Kidney capillary endothelial cell (primary cell): Measurements from ENCODE around the gene ETV4.
A peak's percentile ranks its signal among the peaks of the same experiment; 100 is the strongest.
"Not testable (repeated sequence)": the region's sequence is repeated elsewhere in the genome, so short reads cannot be mapped to it uniquely, and the experiment has no call there.

ENCODE experiments used
- DNase-seq: peaks from one replicate; pipeline ENCODE4 v3.0.0-alpha.2; 2018; ENCODE audit warnings: low spot score

Gene ETV4

GRCh38 chr17:43515656-43516055 is 30.5 kb downstream of the ETV4 start:
- DNase-seq = no peak

DNA sequence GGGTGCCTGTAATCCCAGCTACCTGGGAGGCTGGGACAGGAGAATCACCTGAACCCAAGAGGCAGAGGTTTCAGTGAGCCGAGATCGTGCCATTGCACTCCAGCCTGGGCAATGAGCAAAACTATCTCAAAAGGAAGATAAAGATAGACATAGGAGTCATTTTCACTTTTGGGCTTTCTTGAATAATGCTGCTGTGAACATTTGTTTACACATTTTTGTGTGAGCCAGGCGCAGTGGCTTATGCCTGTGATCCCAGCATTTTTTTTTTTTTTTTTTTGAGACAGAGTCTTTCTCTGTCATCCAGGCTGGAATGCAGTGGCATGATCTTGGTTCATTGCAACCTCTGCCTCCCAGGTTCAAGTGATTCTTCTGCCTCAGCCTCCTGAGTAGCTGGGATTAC is 34.9 kb downstream of the ETV4 start:
- not testable (repeated sequence) for DNase-seq

GRCh38 chr17:43509440-43509839 is 36.7 kb downstream of the ETV4 start:
- DNase-seq = not testable (repeated sequence)

DNA sequence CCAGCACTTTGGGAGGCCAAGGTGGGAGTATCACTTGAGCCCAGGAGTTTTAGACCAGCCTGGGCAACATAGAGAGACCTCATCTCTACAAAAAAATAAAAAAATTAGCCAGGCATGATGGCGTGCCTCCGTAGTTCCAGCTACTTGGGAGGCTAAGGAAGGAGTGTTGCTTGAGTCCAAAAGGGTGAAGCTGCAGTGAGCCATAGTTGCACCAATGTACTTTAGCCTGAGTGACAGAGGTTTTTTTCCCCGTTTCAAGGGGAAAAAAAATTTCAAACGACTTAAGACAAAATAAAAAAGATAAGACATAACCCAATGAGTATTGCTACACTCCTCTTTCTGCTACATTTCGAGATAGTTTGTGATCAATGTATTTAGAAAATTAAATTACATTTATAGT is 55.5 kb downstream of the ETV4 start:
- no peak for DNase-seq

- DNase-seq = peak; percentile 99
Measured at GRCh38 chr17:43483674-43484551, 62.2 kb downstream of the ETV4 start, which contains the start of gene DHX8. TSS of gene DHX8 (plus strand) at chr17:43483975. CDS start at chr17:43484038, 63 bp downstream.

DNA sequence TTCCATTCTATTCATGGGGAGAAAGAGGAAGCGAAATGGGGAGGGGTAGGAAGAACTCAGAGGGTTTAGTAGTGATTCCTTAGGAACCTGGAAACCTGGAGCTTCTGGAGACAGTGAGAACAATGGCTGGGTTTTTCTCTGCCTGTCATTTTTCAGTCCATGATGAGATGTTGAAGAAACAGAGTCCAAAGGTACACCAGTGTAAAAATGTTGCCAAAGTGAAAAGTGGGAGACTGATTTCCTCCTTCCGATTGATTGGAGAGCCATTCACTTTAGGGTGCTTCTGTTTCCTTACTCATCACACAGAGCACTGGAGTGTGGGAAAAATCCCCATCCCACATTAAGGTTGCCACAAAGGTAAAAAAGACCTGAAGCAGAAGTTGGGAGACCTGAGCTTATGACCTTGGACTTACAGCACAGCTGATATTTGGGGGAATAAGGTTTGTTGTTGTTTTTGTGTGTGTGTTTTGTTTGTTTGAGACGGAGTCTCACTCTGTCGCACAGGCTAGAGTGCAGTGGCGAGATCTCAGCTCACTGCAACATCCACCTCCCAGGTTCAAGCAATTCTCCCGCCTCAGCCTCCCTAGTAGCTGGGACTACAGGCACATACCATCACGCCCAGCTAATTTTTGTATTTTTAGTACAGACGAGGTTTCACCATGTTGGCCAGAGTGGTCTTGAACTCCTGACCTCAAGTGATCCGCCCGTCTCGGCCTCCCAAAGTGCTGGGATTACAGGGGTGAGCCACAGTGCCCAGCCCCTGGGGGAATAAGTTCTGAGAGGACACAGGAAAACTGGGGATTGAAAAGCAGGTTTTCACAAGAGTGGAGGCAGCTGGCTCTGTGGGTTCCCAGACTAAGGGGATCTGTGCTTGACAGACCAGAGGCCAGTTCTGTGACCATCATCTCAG is 63.8 kb downstream of the ETV4 start:
- no peak for DNase-seq

DNA sequence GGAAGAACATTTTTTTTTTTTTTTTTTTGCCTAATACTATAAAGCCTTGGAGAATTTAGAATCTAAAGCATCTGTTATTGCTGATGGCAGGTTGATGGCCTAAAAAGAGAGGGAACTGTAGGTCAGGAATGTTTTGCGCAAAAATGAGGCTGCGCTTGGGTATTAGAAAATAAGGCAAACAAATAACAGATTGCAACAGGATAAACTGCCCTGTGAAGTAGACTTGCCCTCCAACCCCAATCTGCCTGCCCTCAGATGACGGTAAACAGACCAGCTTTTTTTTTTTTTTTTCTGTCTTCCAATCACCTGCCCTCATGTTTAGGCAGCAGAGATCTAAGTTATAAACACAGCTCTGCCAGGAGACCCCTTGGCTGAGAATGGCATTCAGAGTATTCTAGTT is 66.2 kb downstream of the ETV4 start:
- no peak for DNase-seq
